K562 (cell line): ENCODE results near the gene HMGB3. TPM values are rescaled to one million over a fixed set of nuclear protein-coding genes. Genes with fewer than 3 reads are reported as not detected.

Experiments
- ATAC-seq: fragments of 200-7000 bp; cut with Tn5 transposase; 3 replicates; pipeline ENCODE4 v1.9.1; 2020; ENCODE audit warnings: moderate library complexity
- BruUV-seq: library from RNA; stranded (reverse); fragments of 400-500 nt; replicated peaks from 2 replicates; lab custom pipeline; 2021; lab: Mats Ljungman, UMichigan
- CTCF ChIA-PET: fragments of 300-600 bp; formaldehyde crosslinking; extraction: SDS; loops from one replicate; lab custom pipeline; 2021; ENCODE audit warnings: low intra/inter-chr PET ratio; lab: Yijun Ruan, JAX
- POLR2A ChIA-PET: fragments of 300-600, 350-650 bp; sonication (Branson Sonifier 250); formaldehyde crosslinking; extraction: SDS; loops from one replicate; lab custom pipeline; 2021; ENCODE audit warnings: antibody characterized with exemption, inconsistent platforms; lab: Yijun Ruan, JAX
- DNase-seq, 4 experiments: peaks; one replicate each; pipeline versions ENCODE4 v3.0.0 to v3.0.0-alpha.2; 2011 to 2018; ENCODE audit warnings: low spot score in 3 of 4, mixed read lengths in 3 of 4; ENCODE audit errors: extremely low read depth in 1 of 4
- FAIRE-seq: peaks from 2 replicates; lab custom pipeline; 2011; peaks lifted over from hg19 to GRCh38; lab: Jason Lieb, UNC
- H2AFZ ChIP-seq: 2 replicates; pipeline ENCODE4 v1.6.0; 2011; ENCODE audit warnings: low read depth, low read length, control low read depth, inconsistent platforms
- H3K27ac ChIP-seq: fragments of 200-600 bp; 3 replicates; pipeline ENCODE4 v1.8.0; 2011; ENCODE audit warnings: low read depth, mild to moderate bottlenecking, control low read depth, inconsistent platforms, low read length, moderate library complexity, mixed read lengths; ENCODE audit errors: extremely low read depth
- H3K27me3 ChIP-seq, 2 experiments: fragments of 300-600 bp in 1 of 2; 2 replicates in 1 of 2; 3 replicates in 1 of 2; pipeline versions ENCODE4 v1.6.0 to v1.8.0; 2011; ENCODE audit warnings: inconsistent platforms in 2 of 2, low read length in 2 of 2, mild to moderate bottlenecking in 1 of 2, mixed read lengths in 1 of 2, moderate library complexity in 1 of 2; ENCODE audit not compliant: control insufficient read depth in 2 of 2, insufficient read depth in 2 of 2
- H3K36me3 ChIP-seq: fragments of 300-600 bp; 3 replicates; pipeline ENCODE4 v1.8.0; 2011; ENCODE audit warnings: mild to moderate bottlenecking, low read length, inconsistent platforms; ENCODE audit not compliant: control insufficient read depth, insufficient read depth
- H3K4me1 ChIP-seq, 2 experiments: fragments of 200-600 bp in 1 of 2; replicated peaks in 1 of 2; 2 replicates in 1 of 2; 3 replicates in 1 of 2; pipeline versions ENCODE4 v1.5.1 to v1.8.0; 2011; ENCODE audit warnings: inconsistent platforms in 2 of 2, low read length in 2 of 2, mild to moderate bottlenecking in 1 of 2, mixed read lengths in 1 of 2, moderate library complexity in 1 of 2; ENCODE audit not compliant: control insufficient read depth in 2 of 2, insufficient read depth in 2 of 2
- H3K4me2 ChIP-seq: 2 replicates; pipeline ENCODE4 v1.6.1; 2011; ENCODE audit warnings: low read length, control low read depth, inconsistent platforms, mixed read lengths; ENCODE audit not compliant: insufficient read depth
- H3K4me3 ChIP-seq: fragments of 200-600 bp; sonication (generic), shearing (Covaris generic); 2 replicates; pipeline ENCODE4 v1.5.1; 2016; ENCODE audit warnings: control low read depth, inconsistent platforms
- H3K79me2 ChIP-seq: fragments of 200-600 bp; 3 replicates; pipeline ENCODE4 v1.8.0; 2011; ENCODE audit warnings: low read length, inconsistent platforms; ENCODE audit not compliant: control insufficient read depth, insufficient read depth
- H3K9ac ChIP-seq, 2 experiments: 2 replicates each; pipeline versions ENCODE4 v1.6.0 to v1.6.1; 2011; ENCODE audit warnings: low read depth in 2 of 2, low read length in 2 of 2, control low read depth in 1 of 2, inconsistent platforms in 1 of 2, mild to moderate bottlenecking in 1 of 2, mixed read lengths in 1 of 2; ENCODE audit not compliant: insufficient read depth in 1 of 2
- H3K9me1 ChIP-seq: one replicate; pipeline ENCODE4 v1.6.0; 2011; ENCODE audit warnings: inconsistent platforms, mild to moderate bottlenecking, low read length, moderate library complexity; ENCODE audit not compliant: control insufficient read depth, insufficient read depth
- H3K9me3 ChIP-seq: replicated peaks from 2 replicates; pipeline ENCODE4 v1.5.1; 2011; ENCODE audit warnings: low read depth, low read length, inconsistent platforms; ENCODE audit not compliant: control insufficient read depth, insufficient read depth
- H4K20me1 ChIP-seq: replicated peaks from 2 replicates; pipeline ENCODE4 v1.6.1; 2011; ENCODE audit warnings: low read length, inconsistent platforms, mixed read lengths; ENCODE audit not compliant: control insufficient read depth, insufficient read depth
- CBFA2T3 ChIP-seq: fragments of 450-650 bp; IDR thresholded peaks from 2 replicates; pipeline ENCODE4 v1.6.1; 2017
- FOXA1 ChIP-seq: fragments of 450-650 bp; IDR thresholded peaks from 2 replicates; pipeline ENCODE4 v1.6.1; 2016; ENCODE audit warnings: mild to moderate bottlenecking, borderline replicate concordance
- MBD2 ChIP-seq: sonication (generic); IDR thresholded peaks from 2 replicates; pipeline ENCODE4 v1.6.1; 2016; ENCODE audit warnings: low read depth, borderline replicate concordance
- NFRKB ChIP-seq: fragments of 450-650 bp; IDR thresholded peaks from 2 replicates; pipeline ENCODE4 v1.6.1; 2016; ENCODE audit warnings: low read depth
- RBBP5 ChIP-seq: fragments of 200-600 bp; sonication (generic); IDR thresholded peaks from 2 replicates; pipeline ENCODE4 v1.6.1; 2012; ENCODE audit warnings: borderline replicate concordance, mild to moderate bottlenecking, low read length, control low read depth, inconsistent platforms; ENCODE audit not compliant: insufficient read depth, poor library complexity, severe bottlenecking
- TBL1XR1 ChIP-seq, 2 experiments: IDR thresholded peaks; 2 replicates each; pipeline ENCODE4 v1.6.1; 2012; ENCODE audit warnings: improper control_type of control experiment in 2 of 2, low read length in 2 of 2, mild to moderate bottlenecking in 1 of 2
- TCF3 ChIP-seq: sonication (generic); formaldehyde crosslinking; IDR thresholded peaks from 2 replicates; pipeline ENCODE4 v1.4.0; 2020; ENCODE audit warnings: mild to moderate bottlenecking, missing genetic modification reagents
- ZFPM2 ChIP-seq: fragments of 250-450 bp; sonication (Bioruptor Pico); IDR thresholded peaks from 2 replicates; pipeline ENCODE4 v1.5.1; 2022; ENCODE audit warnings: mild to moderate bottlenecking
- ZNF354B ChIP-seq: fragments of 250-450 bp; sonication (Bioruptor Pico); IDR thresholded peaks from 2 replicates; pipeline ENCODE4 v1.4.0; 2020
- ZNF551 ChIP-seq: fragments of 250-450 bp; sonication (Bioruptor Pico); IDR thresholded peaks from 2 replicates; pipeline ENCODE4 v1.5.0; 2021; ENCODE audit warnings: mild to moderate bottlenecking, moderate library complexity
- WGBS: fragments of 100-300 bp; shearing (Covaris generic); methylation state at CpG from one replicate; pipeline ENCODE4 v1.1.6; 2016; ENCODE audit warnings: low coverage, mixed read lengths; ENCODE audit not compliant: insufficient coverage; ENCODE audit errors: missing lambda C conversion rate; 5-methylcytosine and 5-hydroxymethylcytosine counted together
- in situ Hi-C: fragments of 300-500 bp; cut with MboI; formaldehyde crosslinking; loops from 4 replicates; pipeline ENCODE4 v1.15.0; 2018; ENCODE audit warnings: inconsistent platforms, mixed read lengths
- intact Hi-C: fragments of 100-400 bp; cut with micrococcal nuclease; formaldehyde crosslinking; loops from 2 replicates; pipeline ENCODE4 v1.14.2; 2022
- polyA plus RNA-seq, 8 experiments: library from polyadenylated mRNA; depleted of rRNA in 4 of 8; stranded (reverse) in 5 of 8; unstranded in 3 of 8; fragments of >200 nt; fragmentation: Nextera tagmentation in 2 of 8; fragmentation: Illumina TruSeq in 1 of 8; extraction: Ambion mirVana in 2 of 8; extraction: Trizol in 1 of 8; gene quantifications; 2 replicates each; pipeline versions ENCODE4 v1.2.1 to v1.2.3, GENCODE V29; 2011 to 2014; ENCODE audit warnings: inconsistent platforms in 1 of 8, missing spikeins in 1 of 8
- total RNA-seq, 7 experiments: library from RNA; depleted of rRNA in 6 of 7; stranded (reverse); fragments of >200 nt in 6 of 7; fragmentation: Illumina TruSeq in 2 of 7; extraction: Trizol in 2 of 7; gene quantifications; 2 replicates each; pipeline versions ENCODE4 v1.2.1 to v1.2.3, GENCODE V29; 2011 to 2021; ENCODE audit warnings: low replicate concordance in 1 of 7
- TF ChIP-seq, protein P1 (sequence below): fragments of 250-450 bp; sonication (Bioruptor Pico); IDR thresholded peaks from 2 replicates; pipeline ENCODE4 v1.5.0; 2022; ENCODE audit warnings: mild to moderate bottlenecking
- TF ChIP-seq, protein P2 (sequence below): fragments of 450-650 bp; IDR thresholded peaks from 2 replicates; pipeline ENCODE4 v1.6.1; 2017; ENCODE audit warnings: antibody characterized with exemption, mild to moderate bottlenecking

HMGB3 gene
- total and polyA plus RNA-seq, 9 of the 15 experiments (the other 6 are each of a cell fraction or from before 2014, with no cell fraction given) = 36.7 to 168 (median 117) TPM

DNA sequence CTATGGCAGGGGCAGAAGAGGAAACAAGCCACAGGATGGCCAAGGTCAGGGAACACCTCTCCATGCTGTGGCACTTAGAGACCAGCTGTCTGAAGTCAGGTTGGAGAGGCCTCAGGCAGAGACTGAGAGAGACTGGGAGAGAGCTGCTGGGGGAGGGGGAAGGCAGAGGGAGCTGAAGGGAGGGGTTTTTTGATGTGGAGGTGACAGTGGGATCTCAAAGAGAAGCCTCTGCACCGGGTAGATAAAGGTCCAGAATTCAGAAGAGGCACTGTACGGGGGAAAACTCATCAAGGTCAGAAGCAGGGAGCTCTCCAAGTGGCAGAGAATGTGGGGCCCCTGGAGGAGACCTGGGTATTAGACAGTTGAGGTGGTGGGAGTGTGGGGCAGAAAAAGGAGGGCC is 41.6 kb upstream of the HMGB3 start (continued):
- TF ChIP-seq, protein P1, sequence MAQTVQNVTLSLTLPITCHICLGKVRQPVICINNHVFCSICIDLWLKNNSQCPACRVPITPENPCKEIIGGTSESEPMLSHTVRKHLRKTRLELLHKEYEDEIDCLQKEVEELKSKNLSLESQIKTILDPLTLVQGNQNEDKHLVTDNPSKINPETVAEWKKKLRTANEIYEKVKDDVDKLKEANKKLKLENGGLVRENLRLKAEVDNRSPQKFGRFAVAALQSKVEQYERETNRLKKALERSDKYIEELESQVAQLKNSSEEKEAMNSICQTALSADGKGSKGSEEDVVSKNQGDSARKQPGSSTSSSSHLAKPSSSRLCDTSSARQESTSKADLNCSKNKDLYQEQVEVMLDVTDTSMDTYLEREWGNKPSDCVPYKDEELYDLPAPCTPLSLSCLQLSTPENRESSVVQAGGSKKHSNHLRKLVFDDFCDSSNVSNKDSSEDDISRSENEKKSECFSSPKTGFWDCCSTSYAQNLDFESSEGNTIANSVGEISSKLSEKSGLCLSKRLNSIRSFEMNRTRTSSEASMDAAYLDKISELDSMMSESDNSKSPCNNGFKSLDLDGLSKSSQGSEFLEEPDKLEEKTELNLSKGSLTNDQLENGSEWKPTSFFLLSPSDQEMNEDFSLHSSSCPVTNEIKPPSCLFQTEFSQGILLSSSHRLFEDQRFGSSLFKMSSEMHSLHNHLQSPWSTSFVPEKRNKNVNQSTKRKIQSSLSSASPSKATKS (CRISPR knock-in tag) = no peak
- no peak for TF ChIP-seq RBBP5
- no peak for TF ChIP-seq ZNF551 (CRISPR knock-in tag)
- TF ChIP-seq ZFPM2 (CRISPR knock-in tag) = no peak
- TF ChIP-seq NFRKB = no peak

DNA sequence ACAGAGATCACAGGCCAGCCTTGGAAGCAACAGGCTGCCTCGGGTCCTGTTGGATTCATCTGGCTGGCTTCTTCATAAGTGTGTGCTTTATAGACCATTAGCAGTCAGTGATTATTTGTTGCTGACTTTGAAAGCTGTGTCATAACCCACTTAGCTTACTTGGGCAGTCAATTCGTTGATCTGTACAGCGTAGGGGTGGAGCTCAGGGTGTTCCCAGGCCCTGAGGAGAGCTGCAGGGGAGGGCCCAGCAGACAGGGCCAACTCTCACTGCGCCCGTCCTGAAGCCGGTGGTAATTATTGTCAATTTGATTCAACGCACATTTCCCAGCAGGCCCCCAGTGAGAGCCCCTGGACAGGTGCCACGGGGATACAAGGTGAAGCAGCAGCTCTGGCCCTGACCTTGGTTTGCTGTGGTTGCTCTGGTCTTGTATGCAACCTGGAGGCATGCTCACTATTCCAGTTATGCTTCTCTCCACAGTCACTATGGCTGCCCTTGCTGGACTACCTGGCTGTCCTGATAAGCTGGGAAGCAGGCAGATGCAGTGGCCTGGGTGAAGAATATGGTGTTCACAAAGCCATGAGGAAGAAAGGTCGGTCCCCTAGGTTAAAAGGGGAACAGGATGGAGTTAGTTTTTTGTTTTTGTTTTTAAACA is 40.1 kb upstream of the HMGB3 start:
- intact Hi-C loops = no loop called here
- Histone ChIP-seq H2AFZ (peak overlapping the region; percentile 75), H3K9me3 (no peaks in the 10 kb centered on the region), H3K9ac (peak overlapping the region; percentile 21 to 83; a peak in 2 of 4 replicates), H3K9me1 (no peaks in the 10 kb centered on the region), H3K36me3 (no peaks in the 10 kb centered on the region), H3K4me1 (peaks cover 22 to 26% of the 10 kb centered on the region in 2 experiments; a peak in 4 of 5 replicates), H3K4me3 (no peak overlapping the region), H3K27ac (0 out of 3 replicates have a peak overlapping the region, but pooled peaks have one; percentile 28), H4K20me1 (no peaks in the 10 kb centered on the region), H3K4me2 (peak overlapping the region; percentile 44), H3K79me2 (no peaks in the 10 kb centered on the region), H3K27me3 (peaks cover 0 to 2% of the 10 kb centered on the region in 2 experiments; a peak in 1 of 5 replicates)
- TF ChIP-seq, protein P2, sequence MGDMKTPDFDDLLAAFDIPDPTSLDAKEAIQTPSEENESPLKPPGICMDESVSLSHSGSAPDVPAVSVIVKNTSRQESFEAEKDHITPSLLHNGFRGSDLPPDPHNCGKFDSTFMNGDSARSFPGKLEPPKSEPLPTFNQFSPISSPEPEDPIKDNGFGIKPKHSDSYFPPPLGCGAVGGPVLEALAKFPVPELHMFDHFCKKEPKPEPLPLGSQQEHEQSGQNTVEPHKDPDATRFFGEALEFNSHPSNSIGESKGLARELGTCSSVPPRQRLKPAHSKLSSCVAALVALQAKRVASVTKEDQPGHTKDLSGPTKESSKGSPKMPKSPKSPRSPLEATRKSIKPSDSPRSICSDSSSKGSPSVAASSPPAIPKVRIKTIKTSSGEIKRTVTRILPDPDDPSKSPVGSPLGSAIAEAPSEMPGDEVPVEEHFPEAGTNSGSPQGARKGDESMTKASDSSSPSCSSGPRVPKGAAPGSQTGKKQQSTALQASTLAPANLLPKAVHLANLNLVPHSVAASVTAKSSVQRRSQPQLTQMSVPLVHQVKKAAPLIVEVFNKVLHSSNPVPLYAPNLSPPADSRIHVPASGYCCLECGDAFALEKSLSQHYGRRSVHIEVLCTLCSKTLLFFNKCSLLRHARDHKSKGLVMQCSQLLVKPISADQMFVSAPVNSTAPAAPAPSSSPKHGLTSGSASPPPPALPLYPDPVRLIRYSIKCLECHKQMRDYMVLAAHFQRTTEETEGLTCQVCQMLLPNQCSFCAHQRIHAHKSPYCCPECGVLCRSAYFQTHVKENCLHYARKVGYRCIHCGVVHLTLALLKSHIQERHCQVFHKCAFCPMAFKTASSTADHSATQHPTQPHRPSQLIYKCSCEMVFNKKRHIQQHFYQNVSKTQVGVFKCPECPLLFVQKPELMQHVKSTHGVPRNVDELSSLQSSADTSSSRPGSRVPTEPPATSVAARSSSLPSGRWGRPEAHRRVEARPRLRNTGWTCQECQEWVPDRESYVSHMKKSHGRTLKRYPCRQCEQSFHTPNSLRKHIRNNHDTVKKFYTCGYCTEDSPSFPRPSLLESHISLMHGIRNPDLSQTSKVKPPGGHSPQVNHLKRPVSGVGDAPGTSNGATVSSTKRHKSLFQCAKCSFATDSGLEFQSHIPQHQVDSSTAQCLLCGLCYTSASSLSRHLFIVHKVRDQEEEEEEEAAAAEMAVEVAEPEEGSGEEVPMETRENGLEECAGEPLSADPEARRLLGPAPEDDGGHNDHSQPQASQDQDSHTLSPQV = 0 out of 2 replicates have a peak, but pooled peaks have one; percentile 25
- TF ChIP-seq TCF3 (CRISPR knock-in tag) = 0 out of 2 replicates have a peak, but pooled peaks have one; percentile 9
- TF ChIP-seq FOXA1 = no peak
- TF ChIP-seq ZNF354B (CRISPR knock-in tag) = no peak
- 0 out of 2 replicates have a peak, but pooled peaks have one; percentile 12 for TF ChIP-seq CBFA2T3
- TF ChIP-seq MBD2 = no peak
- TF ChIP-seq TBL1XR1 (IDR thresholded peaks at IDR 0.05; ENCODE audit: low read length in 2 of 2) = no peak
- ChIA-PET POLR2A (interaction anchor here (0.6 to 1.3 kb wide), 2 partner anchors 14 to 40 kb away, joined by 3 read pairs; partner anchors contain the start of gene HMGB3), CTCF (no interaction called here)
- 20% methylated on average over 9 of the region's 9 CpGs for WGBS
- DNase-seq (peak; percentile 33 to 51 (median 45)), FAIRE-seq (peak; percentile 78), ATAC-seq (peak; percentile 81)
- no TSS peak for BruUV-seq
- in situ Hi-C loops = no loop called here
